Mammary epithelial cell (primary cell): ENCODE measurements around the gene ACO2.

ENCODE experiments used
- EZH2 ChIP-seq: IDR thresholded peaks from 2 replicates; pipeline ENCODE4 v1.6.1; 2012; ENCODE audit warnings: low read length, inconsistent platforms, borderline replicate concordance
- TF ChIP-seq, protein P1 (sequence below), 2 donors: IDR thresholded peaks in 1 of 2; conservative IDR thresholded peaks in 1 of 2; 2 replicates each; pipeline ENCODE4 v1.5.1; 2011 to 2012; ENCODE audit warnings: inconsistent platforms in 2 of 2, low read length in 2 of 2, mild to moderate bottlenecking in 2 of 2, control low read depth in 1 of 2, low read depth in 1 of 2; ENCODE audit not compliant: insufficient read depth in 1 of 2; ENCODE audit errors: extremely low read depth in 1 of 2

DNA sequence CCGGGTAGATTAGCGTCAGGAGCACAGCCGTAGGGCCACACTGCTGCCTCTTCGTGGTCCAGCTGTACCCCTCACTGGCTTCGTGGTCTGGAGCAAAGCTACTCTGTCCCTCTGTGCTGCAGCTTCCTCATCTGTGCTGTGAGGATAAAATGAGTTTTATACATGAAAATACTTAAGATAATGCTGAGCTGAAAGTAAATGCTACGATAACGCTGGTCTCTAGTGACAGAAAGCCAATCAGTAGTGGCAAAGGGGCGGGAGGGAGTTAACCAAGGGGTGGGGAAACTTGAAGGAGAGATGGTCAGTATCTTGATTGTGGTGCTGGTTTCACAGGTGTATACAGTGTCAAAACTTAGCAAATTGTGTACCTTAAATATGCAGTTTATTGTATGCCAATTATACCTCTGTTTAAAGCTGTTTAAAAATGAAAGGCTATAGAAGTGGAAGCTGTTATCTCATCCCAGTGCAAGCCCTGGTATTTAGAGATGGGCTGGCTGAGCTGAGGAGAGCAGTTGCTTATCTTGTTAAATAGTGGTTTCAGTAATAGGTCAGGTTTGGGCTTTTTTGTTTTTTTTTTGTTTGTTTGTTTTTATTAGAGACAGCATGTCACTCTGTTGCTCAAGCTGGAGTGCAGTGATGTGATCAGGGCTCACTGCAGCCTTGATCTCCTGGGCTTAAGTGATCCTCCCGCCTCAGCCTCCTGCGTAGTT is 36.7 kb downstream of the ACO2 start:
- TF ChIP-seq, protein P1, sequence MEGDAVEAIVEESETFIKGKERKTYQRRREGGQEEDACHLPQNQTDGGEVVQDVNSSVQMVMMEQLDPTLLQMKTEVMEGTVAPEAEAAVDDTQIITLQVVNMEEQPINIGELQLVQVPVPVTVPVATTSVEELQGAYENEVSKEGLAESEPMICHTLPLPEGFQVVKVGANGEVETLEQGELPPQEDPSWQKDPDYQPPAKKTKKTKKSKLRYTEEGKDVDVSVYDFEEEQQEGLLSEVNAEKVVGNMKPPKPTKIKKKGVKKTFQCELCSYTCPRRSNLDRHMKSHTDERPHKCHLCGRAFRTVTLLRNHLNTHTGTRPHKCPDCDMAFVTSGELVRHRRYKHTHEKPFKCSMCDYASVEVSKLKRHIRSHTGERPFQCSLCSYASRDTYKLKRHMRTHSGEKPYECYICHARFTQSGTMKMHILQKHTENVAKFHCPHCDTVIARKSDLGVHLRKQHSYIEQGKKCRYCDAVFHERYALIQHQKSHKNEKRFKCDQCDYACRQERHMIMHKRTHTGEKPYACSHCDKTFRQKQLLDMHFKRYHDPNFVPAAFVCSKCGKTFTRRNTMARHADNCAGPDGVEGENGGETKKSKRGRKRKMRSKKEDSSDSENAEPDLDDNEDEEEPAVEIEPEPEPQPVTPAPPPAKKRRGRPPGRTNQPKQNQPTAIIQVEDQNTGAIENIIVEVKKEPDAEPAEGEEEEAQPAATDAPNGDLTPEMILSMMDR (conservative IDR thresholded peaks at IDR 0.05 in 1 of 2, IDR thresholded peaks at IDR 0.05 in 1 of 2; ENCODE audit: extremely low read depth in 1 of 2, insufficient read depth in 1 of 2, low read depth in 1 of 2, low read length in 2 of 2): no peak
- no peak for TF ChIP-seq EZH2
